Mesenchymal stem cell (in vitro differentiated cells and primary cell): ENCODE results near the gene ITFG1.
"Not testable (repeated sequence)": the region's sequence is repeated elsewhere in the genome, so short reads cannot be mapped to it uniquely, and the experiment has no call there.

ENCODE experiments used
- DNase-seq: peaks from one replicate; pipeline ENCODE4 v3.0.0-alpha.2; 2013
- H2AFZ ChIP-seq: one replicate; pipeline ENCODE4 v1.6.1; 2013; ENCODE audit warnings: low read depth, mild to moderate bottlenecking, control low read depth, inconsistent platforms, low read length, moderate library complexity
- H2AK5ac ChIP-seq: 2 replicates; pipeline ENCODE4 v1.6.1; 2013; ENCODE audit warnings: low read length, moderate library complexity, mild to moderate bottlenecking, inconsistent platforms; ENCODE audit not compliant: severe bottlenecking
- H2BK120ac ChIP-seq: one replicate; pipeline ENCODE4 v1.6.1; 2013; ENCODE audit warnings: low read depth, mild to moderate bottlenecking, inconsistent platforms, low read length, moderate library complexity
- H2BK12ac ChIP-seq, 2 experiments: one replicate each; pipeline ENCODE4 v1.6.1; 2013; ENCODE audit warnings: inconsistent platforms in 2 of 2, low read length in 2 of 2, mild to moderate bottlenecking in 2 of 2, moderate library complexity in 2 of 2, control low read depth in 1 of 2
- H2BK15ac ChIP-seq: one replicate; pipeline ENCODE4 v1.6.1; 2013; ENCODE audit warnings: mild to moderate bottlenecking, low read depth, inconsistent platforms; ENCODE audit not compliant: poor library complexity, severe bottlenecking
- H2BK5ac ChIP-seq: 2 replicates; pipeline ENCODE4 v1.6.1; 2013; ENCODE audit warnings: low read depth, mild to moderate bottlenecking, low read length, control low read depth, inconsistent platforms; ENCODE audit not compliant: poor library complexity, severe bottlenecking
- H3K14ac ChIP-seq, 2 experiments: one replicate each; pipeline ENCODE4 v1.6.1; 2013; ENCODE audit warnings: inconsistent platforms in 2 of 2, low read length in 2 of 2, control low read depth in 1 of 2, mild to moderate bottlenecking in 1 of 2, moderate library complexity in 1 of 2
- H3K18ac ChIP-seq, 2 experiments: one replicate each; pipeline ENCODE4 v1.6.1; 2013; ENCODE audit warnings: inconsistent platforms in 2 of 2, low read length in 2 of 2, control low read depth in 1 of 2, low read depth in 1 of 2, mild to moderate bottlenecking in 1 of 2
- H3K23ac ChIP-seq, 2 experiments: one replicate each; pipeline ENCODE4 v1.6.1; 2013; ENCODE audit warnings: inconsistent platforms in 2 of 2, low read length in 2 of 2, mild to moderate bottlenecking in 2 of 2, moderate library complexity in 2 of 2, control low read depth in 1 of 2
- H3K27ac ChIP-seq: 2 replicates; pipeline ENCODE4 v1.5.1; 2013; ENCODE audit warnings: mild to moderate bottlenecking, moderate library complexity, low read length, control low read depth, inconsistent platforms; ENCODE audit not compliant: poor library complexity, severe bottlenecking
- H3K27me3 ChIP-seq, 2 experiments: 2 replicates each; pipeline versions ENCODE4 v1.6.1 to v1.7.0; 2013; ENCODE audit warnings: low read length in 2 of 2, mild to moderate bottlenecking in 2 of 2, moderate library complexity in 2 of 2, control low read depth in 1 of 2, inconsistent platforms in 1 of 2; ENCODE audit not compliant: control insufficient read depth in 1 of 2, insufficient read depth in 1 of 2
- H3K36me3 ChIP-seq, 2 experiments: 2 replicates each; pipeline versions ENCODE4 v1.6.1 to v1.7.0; 2013; ENCODE audit warnings: low read length in 2 of 2, control low read depth in 1 of 2, inconsistent platforms in 1 of 2, low read depth in 1 of 2, mild to moderate bottlenecking in 1 of 2; ENCODE audit not compliant: insufficient read depth in 2 of 2, control insufficient read depth in 1 of 2
- H3K4ac ChIP-seq, 2 experiments: one replicate each; pipeline ENCODE4 v1.6.1; 2013; ENCODE audit warnings: inconsistent platforms in 2 of 2, low read length in 2 of 2, mild to moderate bottlenecking in 2 of 2, moderate library complexity in 2 of 2, control low read depth in 1 of 2, low read depth in 1 of 2
- H3K4me1 ChIP-seq: 2 replicates; pipeline ENCODE4 v1.6.1; 2013; ENCODE audit warnings: low read depth, low read length, control low read depth; ENCODE audit not compliant: control insufficient read depth, insufficient read depth
- H3K4me2 ChIP-seq: 2 replicates; pipeline ENCODE4 v1.6.1; 2013; ENCODE audit warnings: low read length, mild to moderate bottlenecking, inconsistent platforms; ENCODE audit not compliant: poor library complexity, severe bottlenecking
- H3K4me3 ChIP-seq, 2 experiments: 2 replicates each; pipeline versions ENCODE4 v1.5.1 to v1.7.0; 2013; ENCODE audit warnings: low read length in 2 of 2, mild to moderate bottlenecking in 2 of 2, control low read depth in 1 of 2, low read depth in 1 of 2; ENCODE audit not compliant: insufficient read depth in 1 of 2
- H3K79me1 ChIP-seq: replicated peaks from 2 replicates; pipeline ENCODE4 v1.6.1; 2013; ENCODE audit warnings: mild to moderate bottlenecking, control low read depth, low read length, inconsistent platforms; ENCODE audit not compliant: poor library complexity, severe bottlenecking
- H3K9ac ChIP-seq: 2 replicates; pipeline ENCODE4 v1.7.0; 2013; ENCODE audit warnings: mild to moderate bottlenecking, low read length, moderate library complexity
- H3K9me3 ChIP-seq: 2 replicates; pipeline ENCODE4 v1.7.0; 2013; ENCODE audit warnings: mild to moderate bottlenecking, low read length; ENCODE audit not compliant: control insufficient read depth
- H4K8ac ChIP-seq: one replicate; pipeline ENCODE4 v1.6.1; 2013; ENCODE audit warnings: inconsistent platforms, mild to moderate bottlenecking, low read length, moderate library complexity
- H4K91ac ChIP-seq: one replicate; pipeline ENCODE4 v1.6.1; 2013; ENCODE audit warnings: mild to moderate bottlenecking, low read length, inconsistent platforms
- WGBS: methylation state at CpG from one replicate; pipeline ENCODE4 v1.1.7; 2013; ENCODE audit warnings: mixed read lengths; 5-methylcytosine and 5-hydroxymethylcytosine counted together

Gene ITFG1

DNA sequence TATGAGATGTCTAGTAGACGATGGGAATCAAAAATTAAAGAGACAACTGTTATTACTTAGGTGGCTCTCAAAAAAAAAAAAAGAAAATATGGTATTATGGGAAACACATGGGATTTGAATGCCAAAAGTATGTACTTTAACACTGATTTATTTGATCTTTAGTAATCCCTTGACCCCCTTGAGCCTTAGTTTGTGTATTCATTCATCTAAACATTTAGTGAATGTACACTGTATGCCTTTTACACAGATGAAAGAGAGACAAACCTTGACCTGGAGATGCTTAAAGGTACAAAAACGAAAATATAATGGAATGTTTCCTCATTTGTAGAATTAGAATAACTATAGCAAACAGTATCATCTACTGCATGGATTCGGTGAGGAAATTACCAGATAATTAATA lies 278.5 kb downstream of the ITFG1 start:
- DNase-seq: no peak
- Histone ChIP-seq H2BK120ac (no peak overlapping the region), H3K4me3 (no peak overlapping the region), H3K27me3 (no peaks in the 10 kb centered on the region), H3K79me1 (no peaks in the 10 kb centered on the region), H3K14ac (no peak overlapping the region), H3K9ac (no peak overlapping the region), H3K4me1 (no peaks in the 10 kb centered on the region), H3K4ac (no peak overlapping the region), H3K18ac (no peak overlapping the region), H4K8ac (no peak overlapping the region), H2BK12ac (no peak overlapping the region), H2AFZ (no peak overlapping the region), H2BK15ac (no peak overlapping the region), H4K91ac (no peak overlapping the region), H3K9me3 (no peaks in the 10 kb centered on the region), H3K36me3 (no peaks in the 10 kb centered on the region), H3K23ac (no peak overlapping the region), H3K27ac (no peak overlapping the region), H3K4me2 (no peak overlapping the region), H2AK5ac (no peak overlapping the region), H2BK5ac (no peak overlapping the region)
- 100% methylated on average over 1 of the region's 3 CpGs for WGBS

DNA sequence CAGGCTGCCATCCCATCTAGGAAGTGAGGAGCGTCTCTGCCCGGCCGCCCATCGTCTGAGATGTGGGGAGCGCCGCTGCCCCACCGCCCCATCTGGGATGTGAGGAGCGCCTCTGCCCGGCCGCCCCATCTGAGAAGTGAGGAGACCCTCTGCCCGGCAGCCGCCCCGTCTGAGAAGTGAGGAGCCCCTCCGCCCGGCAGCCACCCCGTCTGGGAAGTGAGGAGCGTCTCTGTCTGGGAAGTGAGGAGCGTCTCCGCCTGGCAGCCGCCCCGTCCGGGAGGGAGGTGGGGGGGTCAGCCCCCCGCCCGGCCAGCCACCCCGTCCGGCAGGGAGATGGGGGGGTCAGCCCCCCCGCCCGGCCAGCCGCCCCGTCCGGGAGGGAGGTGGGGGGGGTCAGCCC lies 279.8 kb downstream of the ITFG1 start:
- not testable (repeated sequence) for H3K36me3 ChIP-seq, DNase-seq
- WGBS: 99% methylated on average over 8 of the region's 31 CpGs

DNA sequence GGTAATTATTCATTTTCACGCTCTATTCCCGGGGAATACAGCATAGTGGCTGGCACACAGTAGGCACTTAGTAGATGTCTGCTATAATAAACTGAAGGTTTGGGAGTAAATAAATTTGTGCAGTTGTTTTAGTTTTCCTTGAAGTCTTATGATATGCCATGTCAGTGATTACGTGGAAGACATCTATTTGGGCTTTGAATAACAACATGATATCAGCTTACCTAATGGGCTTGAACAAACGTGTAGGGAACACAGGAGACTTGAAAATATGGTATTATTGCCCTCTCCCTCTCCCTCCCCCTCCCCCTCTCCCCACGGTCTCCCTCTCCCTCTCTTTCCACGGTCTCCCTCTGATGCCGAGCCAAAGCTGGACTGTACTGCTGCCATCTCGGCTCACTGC lies 280.8 kb downstream of the ITFG1 start:
- no peak for DNase-seq
- H3K9ac ChIP-seq: no peak overlapping the region
- H4K8ac ChIP-seq: no peak overlapping the region
- peaks cover 0 to 3% of the 10 kb centered on the region in 2 experiments for H3K36me3 ChIP-seq
- no peak overlapping the region for H2AFZ ChIP-seq
- no peaks in the 10 kb centered on the region for H3K9me3 ChIP-seq
- H3K4me1 ChIP-seq: no peaks in the 10 kb centered on the region
- no peak overlapping the region for H2BK120ac ChIP-seq
- no peak overlapping the region for H4K91ac ChIP-seq
- no peaks in the 10 kb centered on the region for H3K27me3 ChIP-seq
- no peaks in the 10 kb centered on the region for H3K79me1 ChIP-seq
- H3K23ac ChIP-seq: no peak overlapping the region
- no peak overlapping the region for H3K14ac ChIP-seq
- no peak overlapping the region for H3K4me2 ChIP-seq
- H3K4me3 ChIP-seq: no peak overlapping the region
- no peak overlapping the region for H3K27ac ChIP-seq
- no peak overlapping the region for H2BK5ac ChIP-seq
- H2BK12ac ChIP-seq: no peak overlapping the region
- H3K4ac ChIP-seq: no peak overlapping the region
- 100% methylated on average over 7 of the region's 8 CpGs for WGBS
- no peak overlapping the region for H2BK15ac ChIP-seq
- no peak overlapping the region for H2AK5ac ChIP-seq
- no peak overlapping the region for H3K18ac ChIP-seq

More for the DNA sequence above, 279.8 kb downstream of the ITFG1 start:
- H2AK5ac ChIP-seq, H3K4ac ChIP-seq, H3K14ac ChIP-seq, H3K4me1 ChIP-seq, H4K8ac ChIP-seq, H3K18ac ChIP-seq, H3K27ac ChIP-seq, H2BK15ac ChIP-seq, H2BK5ac ChIP-seq, H3K27me3 ChIP-seq, H3K9ac ChIP-seq, H3K4me3 ChIP-seq, H2BK120ac ChIP-seq, H2AFZ ChIP-seq, H2BK12ac ChIP-seq, H3K23ac ChIP-seq, H4K91ac ChIP-seq, H3K9me3 ChIP-seq, H3K4me2 ChIP-seq, H3K79me1 ChIP-seq: not testable (repeated sequence)

DNA sequence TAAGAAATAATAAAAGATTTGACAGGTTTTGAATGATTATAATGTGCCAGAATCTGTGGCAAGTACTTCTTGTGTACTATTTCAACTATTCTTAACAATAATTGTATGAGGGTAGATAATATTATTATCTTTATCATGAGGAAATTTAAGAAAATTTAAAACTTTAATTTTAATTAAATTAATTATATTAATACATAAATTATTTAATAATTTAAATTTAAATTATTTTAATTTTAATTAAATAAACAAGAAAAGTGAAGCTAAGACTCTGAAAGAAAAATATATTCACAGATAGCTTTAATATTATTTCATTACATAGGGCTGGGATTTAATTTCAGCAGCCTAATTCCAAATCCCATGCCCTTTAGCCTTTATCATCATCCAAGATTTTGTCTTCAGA lies 285.7 kb downstream of the ITFG1 start:
- no peaks in the 10 kb centered on the region for H3K9me3 ChIP-seq
- H3K4ac ChIP-seq: no peak overlapping the region
- H3K14ac ChIP-seq: no peak overlapping the region
- no peak overlapping the region for H2AK5ac ChIP-seq
- H3K36me3 ChIP-seq: peaks cover 0 to 3% of the 10 kb centered on the region in 2 experiments
- no peak overlapping the region for H3K27ac ChIP-seq
- no peak for DNase-seq
- H3K4me2 ChIP-seq: no peak overlapping the region
- H2BK15ac ChIP-seq: no peak overlapping the region
- H4K8ac ChIP-seq: no peak overlapping the region
- H2BK12ac ChIP-seq: no peak overlapping the region
- no peak overlapping the region for H2BK120ac ChIP-seq
- H3K27me3 ChIP-seq: no peaks in the 10 kb centered on the region
- no peaks in the 10 kb centered on the region for H3K4me1 ChIP-seq
- no peak overlapping the region for H3K9ac ChIP-seq
- H3K18ac ChIP-seq: no peak overlapping the region
- no peak overlapping the region for H2AFZ ChIP-seq
- H4K91ac ChIP-seq: no peak overlapping the region
- H3K4me3 ChIP-seq: no peak overlapping the region
- H2BK5ac ChIP-seq: no peak overlapping the region
- H3K23ac ChIP-seq: no peak overlapping the region
- H3K79me1 ChIP-seq: no peaks in the 10 kb centered on the region
